Hepatocyte (in vitro differentiated cells): ENCODE measurements around the gene RALGPS2. TPM values are rescaled to one million over a fixed set of nuclear protein-coding genes. Genes with fewer than 3 reads are reported as not detected.
"Not testable (repeated sequence)": the region's sequence is repeated elsewhere in the genome, so short reads cannot be mapped to it uniquely, and the experiment has no call there.

Experiments used
- DNase-seq: peaks from one replicate; pipeline ENCODE4 v3.0.0-alpha.2; 2016; ENCODE audit warnings: low spot score
- H2AFZ ChIP-seq: fragments of 200-600 bp; sonication (generic); 2 replicates; pipeline ENCODE4 v1.6.0; 2016; ENCODE audit warnings: antibody characterized with exemption, mild to moderate bottlenecking
- H3K27ac ChIP-seq: fragments of 200-600 bp; sonication (generic); 2 replicates; pipeline ENCODE4 v1.5.1; 2016; ENCODE audit warnings: mild to moderate bottlenecking
- H3K27me3 ChIP-seq: fragments of 200-600 bp; sonication (generic); 2 replicates; pipeline ENCODE4 v1.6.1; 2016
- H3K36me3 ChIP-seq: fragments of 200-600 bp; sonication (generic); replicated peaks from 2 replicates; pipeline ENCODE4 v1.5.1; 2016; ENCODE audit warnings: low read depth; ENCODE audit not compliant: insufficient read depth
- H3K4me1 ChIP-seq: fragments of 200-600 bp; sonication (generic); 2 replicates; pipeline ENCODE4 v1.5.1; 2016; ENCODE audit warnings: mild to moderate bottlenecking, moderate library complexity; ENCODE audit not compliant: insufficient read depth
- H3K4me2 ChIP-seq: fragments of 200-600 bp; sonication (generic); 2 replicates; pipeline ENCODE4 v1.6.0; 2016
- H3K4me3 ChIP-seq: fragments of 200-600 bp; sonication (generic); 2 replicates; pipeline ENCODE4 v1.5.1; 2016; ENCODE audit warnings: mild to moderate bottlenecking
- H3K79me2 ChIP-seq: fragments of 200-600 bp; sonication (generic); 2 replicates; pipeline ENCODE4 v1.6.0; 2017; ENCODE audit warnings: mild to moderate bottlenecking
- H3K9me2 ChIP-seq: fragments of 200-600 bp; sonication (generic); replicated peaks from 2 replicates; pipeline ENCODE4 v1.6.0; 2017; ENCODE audit warnings: mild to moderate bottlenecking; ENCODE audit not compliant: insufficient read depth
- H3K9me3 ChIP-seq: fragments of 200-600 bp; sonication (generic); 2 replicates; pipeline ENCODE4 v1.5.1; 2016; ENCODE audit warnings: low read depth, mild to moderate bottlenecking
- H4K20me1 ChIP-seq: fragments of 200-600 bp; sonication (generic); 2 replicates; pipeline ENCODE4 v1.6.0; 2016; ENCODE audit warnings: mild to moderate bottlenecking; ENCODE audit not compliant: insufficient read depth, poor library complexity, severe bottlenecking
- EZH2 ChIP-seq: fragments of 200-600 bp; sonication (generic); IDR thresholded peaks from 2 replicates; pipeline ENCODE4 v1.6.1; 2016; ENCODE audit warnings: antibody characterized with exemption, mild to moderate bottlenecking, borderline replicate concordance
- EZH2phosphoT487 ChIP-seq: fragments of 200-600 bp; sonication (generic); IDR thresholded peaks from one replicate; pipeline ENCODE4 v1.6.1; 2018; ENCODE audit warnings: antibody characterized with exemption, mild to moderate bottlenecking, low read depth, moderate library complexity; ENCODE audit not compliant: unreplicated experiment, severe bottlenecking
- WGBS: methylation state at CpG from one replicate; pipeline ENCODE4 v1.1.6; 2016; ENCODE audit warnings: low lambda C conversion rate; ENCODE audit errors: missing lambda C conversion rate; 5-methylcytosine and 5-hydroxymethylcytosine counted together
- polyA plus RNA-seq: library from polyadenylated mRNA; unstranded; fragments of >200 nt; fragmentation: Nextera tagmentation; extraction: Ambion mirVana; gene quantifications from 2 replicates; pipeline ENCODE4 v1.2.1, GENCODE V29; 2016
- total RNA-seq: library from RNA; depleted of rRNA; stranded (reverse); fragments of >200 nt; gene quantifications from 2 replicates; pipeline ENCODE4 v1.2.3, GENCODE V29; 2014
- TF ChIP-seq, protein P1 (sequence below): fragments of 200-600 bp; sonication (generic); IDR thresholded peaks from 2 replicates; pipeline ENCODE4 v1.5.1; 2016; ENCODE audit warnings: antibody characterized with exemption, mild to moderate bottlenecking; ENCODE audit not compliant: poor library complexity

The RALGPS2 gene
- total and polyA plus RNA-seq, 2 experiments from 2014 or later = 9.3 to 35.4 TPM

GRCh38 chr1:178947677-178947981, 222.6 kb downstream of the RALGPS2 start:
- H3K36me3 ChIP-seq = no peaks in the 10 kb centered on the region
- H3K9me2 ChIP-seq = no peaks in the 10 kb centered on the region
- H3K27me3 ChIP-seq = no peaks in the 10 kb centered on the region
- no peak overlapping the region for H3K4me3 ChIP-seq
- DNase-seq = no peak
- no peaks in the 10 kb centered on the region for H4K20me1 ChIP-seq
- TF ChIP-seq, protein P1, sequence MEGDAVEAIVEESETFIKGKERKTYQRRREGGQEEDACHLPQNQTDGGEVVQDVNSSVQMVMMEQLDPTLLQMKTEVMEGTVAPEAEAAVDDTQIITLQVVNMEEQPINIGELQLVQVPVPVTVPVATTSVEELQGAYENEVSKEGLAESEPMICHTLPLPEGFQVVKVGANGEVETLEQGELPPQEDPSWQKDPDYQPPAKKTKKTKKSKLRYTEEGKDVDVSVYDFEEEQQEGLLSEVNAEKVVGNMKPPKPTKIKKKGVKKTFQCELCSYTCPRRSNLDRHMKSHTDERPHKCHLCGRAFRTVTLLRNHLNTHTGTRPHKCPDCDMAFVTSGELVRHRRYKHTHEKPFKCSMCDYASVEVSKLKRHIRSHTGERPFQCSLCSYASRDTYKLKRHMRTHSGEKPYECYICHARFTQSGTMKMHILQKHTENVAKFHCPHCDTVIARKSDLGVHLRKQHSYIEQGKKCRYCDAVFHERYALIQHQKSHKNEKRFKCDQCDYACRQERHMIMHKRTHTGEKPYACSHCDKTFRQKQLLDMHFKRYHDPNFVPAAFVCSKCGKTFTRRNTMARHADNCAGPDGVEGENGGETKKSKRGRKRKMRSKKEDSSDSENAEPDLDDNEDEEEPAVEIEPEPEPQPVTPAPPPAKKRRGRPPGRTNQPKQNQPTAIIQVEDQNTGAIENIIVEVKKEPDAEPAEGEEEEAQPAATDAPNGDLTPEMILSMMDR = no peak
- TF ChIP-seq EZH2 (no peak), EZH2phosphoT487 (no peak)
- no peak overlapping the region for H3K27ac ChIP-seq
- H3K4me1 ChIP-seq = peaks cover 11% of the 10 kb centered on the region
- 84% methylated on average over 3 of the region's 3 CpGs for WGBS
- H3K9me3 ChIP-seq = no peaks in the 10 kb centered on the region
- no peak overlapping the region for H3K4me2 ChIP-seq
- no peak overlapping the region for H2AFZ ChIP-seq
- no peaks in the 10 kb centered on the region for H3K79me2 ChIP-seq

DNA sequence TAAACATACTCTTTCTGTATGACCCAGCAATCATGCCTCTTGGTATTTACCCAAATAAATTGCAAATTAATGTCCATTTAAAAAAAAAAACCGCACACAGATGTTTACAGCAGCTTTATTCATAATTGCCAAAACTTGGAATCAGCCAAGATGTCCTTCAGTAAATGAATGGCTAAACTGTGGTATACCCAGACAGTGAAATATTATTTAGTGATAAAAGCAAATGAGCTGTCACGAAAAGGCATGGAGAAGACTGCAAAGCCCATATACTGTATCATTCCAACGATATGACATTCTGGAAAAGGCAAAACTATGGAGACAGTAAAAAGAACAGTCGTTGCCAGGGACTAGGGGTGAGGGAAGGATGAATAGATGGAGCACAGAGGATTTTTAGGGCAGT, 223.6 kb downstream of the RALGPS2 start:
- no peak for TF ChIP-seq EZH2phosphoT487
- no peak for TF ChIP-seq EZH2
- TF ChIP-seq, protein P1 = no peak
- Histone ChIP-seq H3K4me3 (no peak overlapping the region), H3K4me2 (no peak overlapping the region), H3K9me2 (no peaks in the 10 kb centered on the region), H3K27me3 (no peaks in the 10 kb centered on the region), H3K79me2 (no peaks in the 10 kb centered on the region), H3K4me1 (peaks cover 11% of the 10 kb centered on the region), H2AFZ (no peak overlapping the region), H3K9me3 (no peaks in the 10 kb centered on the region), H3K36me3 (no peaks in the 10 kb centered on the region), H3K27ac (no peak overlapping the region), H4K20me1 (no peaks in the 10 kb centered on the region)
- no peak for DNase-seq
- WGBS = 92% methylated on average over 4 of the region's 4 CpGs

DNA sequence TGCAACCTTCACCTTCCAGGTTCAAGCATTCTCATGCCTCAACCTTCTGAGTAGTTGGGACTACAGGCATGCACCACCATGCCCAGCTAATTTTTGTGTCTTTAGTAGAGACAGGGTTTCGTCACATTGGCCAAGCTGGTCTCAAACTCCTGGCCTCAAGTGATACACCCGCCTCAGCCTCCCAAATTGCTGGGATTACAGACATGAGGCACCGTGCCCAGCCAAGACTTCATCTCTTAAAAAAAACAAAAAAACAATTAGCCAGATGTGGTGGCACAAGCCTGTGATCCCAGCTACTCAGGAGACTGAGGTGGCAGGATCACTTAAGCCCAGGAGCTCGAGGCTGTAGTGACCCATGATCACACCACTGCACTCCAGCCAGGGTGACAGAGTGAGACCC, 224.8 kb downstream of the RALGPS2 start:
- WGBS = 93% methylated on average over 4 of the region's 4 CpGs

DNA sequence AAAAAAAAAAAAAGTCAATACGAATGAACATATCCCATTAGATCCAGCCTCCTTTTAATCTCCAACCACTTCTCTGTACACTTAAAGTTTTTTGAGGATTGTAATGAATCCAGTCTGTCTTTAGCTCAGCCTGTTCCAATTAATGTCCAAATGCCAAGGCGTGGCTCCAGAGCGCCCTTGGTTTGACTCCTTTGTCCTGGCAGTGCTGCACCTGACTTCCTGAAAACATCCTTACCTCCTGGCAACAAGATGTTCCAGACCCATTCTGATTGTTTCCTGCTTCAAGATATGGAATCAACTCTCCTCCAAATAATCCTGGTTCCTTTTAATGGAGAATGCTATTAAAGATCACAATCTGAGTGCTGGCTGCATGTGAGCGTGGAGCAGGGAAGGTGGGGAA, 226.6 kb downstream of the RALGPS2 start:
- no peak for TF ChIP-seq EZH2
- TF ChIP-seq, protein P1 = no peak
- TF ChIP-seq EZH2phosphoT487 = no peak
- Histone ChIP-seq H3K36me3 (no peaks in the 10 kb centered on the region), H3K4me1 (peaks cover 11% of the 10 kb centered on the region), H3K9me2 (no peaks in the 10 kb centered on the region), H2AFZ (no peak overlapping the region), H3K4me2 (no peak overlapping the region), H3K27ac (no peak overlapping the region), H3K27me3 (no peaks in the 10 kb centered on the region), H3K4me3 (no peak overlapping the region), H3K79me2 (no peaks in the 10 kb centered on the region), H4K20me1 (no peaks in the 10 kb centered on the region), H3K9me3 (no peaks in the 10 kb centered on the region)
- DNase-seq = no peak
- WGBS = 84% methylated on average over 4 of the region's 4 CpGs

More for the DNA sequence above, 224.8 kb downstream of the RALGPS2 start:
- H3K9me2 ChIP-seq, H3K4me2 ChIP-seq, H4K20me1 ChIP-seq, H3K4me3 ChIP-seq, H3K27ac ChIP-seq, H2AFZ ChIP-seq, H3K27me3 ChIP-seq, H3K79me2 ChIP-seq, DNase-seq, H3K36me3 ChIP-seq, H3K9me3 ChIP-seq: not testable (repeated sequence)
- peaks cover 11% of the 10 kb centered on the region for H3K4me1 ChIP-seq
